GM19438 (cell line): ENCODE data around the gene GRAMD1B.

ENCODE experiments used
- ATAC-seq: cut with Tn5 transposase; IDR thresholded peaks from one replicate; pipeline ENCODE4 v1.9.1; 2021; ENCODE audit warnings: low read depth; ENCODE audit not compliant: unreplicated experiment

Gene GRAMD1B

DNA sequence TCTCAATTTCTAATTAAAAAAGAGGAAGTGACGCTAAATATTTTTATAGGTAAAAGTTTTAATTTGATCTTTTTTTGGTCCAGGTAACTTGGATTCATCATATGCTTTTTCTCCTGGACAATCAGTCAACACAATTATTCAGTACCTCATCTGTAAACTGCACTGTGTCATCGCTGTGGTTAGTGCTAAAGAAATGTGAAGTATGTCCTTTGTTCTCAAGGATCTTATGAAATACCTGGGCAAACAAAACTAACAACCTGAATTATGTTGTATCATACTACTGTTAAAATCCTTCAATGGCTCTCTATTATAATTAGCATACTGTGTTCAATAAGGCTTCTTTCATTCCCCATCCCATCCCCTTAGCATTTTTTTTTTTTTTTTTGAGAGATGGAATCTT lies 244.2 kb downstream of the GRAMD1B start:
- no peak for ATAC-seq
